OCI-LY3 (cell line): ENCODE data around the gene EIF2B5.
"Not testable (repeated sequence)": the region's sequence is repeated elsewhere in the genome, so short reads cannot be mapped to it uniquely, and the experiment has no call there.

Experiments used
- H2AFZ ChIP-seq: fragments of 200-600, 300-600 bp; shearing (Covaris generic); 2 replicates; pipeline ENCODE4 v1.6.0; 2014; ENCODE audit warnings: antibody characterized with exemption, low read depth, low read length
- H3K27ac ChIP-seq: fragments of 200-600, 300-600 bp; sonication (generic); 2 replicates; pipeline ENCODE4 v1.5.1; 2014; ENCODE audit warnings: mild to moderate bottlenecking, low read length, moderate library complexity, mixed read lengths
- H3K27me3 ChIP-seq: fragments of 200-600, 300-600 bp; sonication (generic); 2 replicates; pipeline ENCODE4 v1.6.1; 2014; ENCODE audit warnings: low read depth, low read length, mixed read lengths
- H3K36me3 ChIP-seq: fragments of 200-600, 300-600 bp; sonication (generic); replicated peaks from 2 replicates; pipeline ENCODE3; 2014; ENCODE audit warnings: low read depth, low read length, mixed read lengths
- H3K4me1 ChIP-seq: fragments of 300-600, 200-600 bp; sonication (generic); 2 replicates; pipeline ENCODE4 v1.6.1; 2014; ENCODE audit warnings: low read length, mixed read lengths
- H3K4me2 ChIP-seq: fragments of 200-600, 300-600 bp; sonication (generic); 2 replicates; pipeline ENCODE4 v1.6.1; 2014; ENCODE audit warnings: low read length, mixed read lengths
- H3K4me3 ChIP-seq: fragments of 300-600, 200-600 bp; sonication (generic); 2 replicates; pipeline ENCODE4 v1.5.1; 2014; ENCODE audit warnings: antibody characterized with exemption, mild to moderate bottlenecking, low read length, moderate library complexity
- H3K79me2 ChIP-seq: fragments of 300-600, 200-600 bp; shearing (Covaris generic); 2 replicates; pipeline ENCODE4 v1.6.1; 2014; ENCODE audit warnings: mild to moderate bottlenecking, low read length, mixed read lengths
- H3K9ac ChIP-seq: fragments of 300-600, 200-600 bp; shearing (Covaris generic); 2 replicates; pipeline ENCODE4 v1.6.0; 2014; ENCODE audit warnings: mild to moderate bottlenecking, low read length, moderate library complexity
- H3K9me3 ChIP-seq: fragments of 200-600, 300-600 bp; shearing (Covaris generic); 2 replicates; pipeline ENCODE4 v1.6.1; 2014; ENCODE audit warnings: low read length, mixed read lengths; ENCODE audit not compliant: insufficient read depth
- H4K20me1 ChIP-seq: fragments of 200-600, 300-600 bp; sonication (generic); 2 replicates; pipeline ENCODE4 v1.6.1; 2016; ENCODE audit warnings: low read length, mixed read lengths; ENCODE audit not compliant: insufficient read depth
- EZH2phosphoT487 ChIP-seq: fragments of 200-600 bp; shearing (Covaris generic); IDR thresholded peaks from 2 replicates; pipeline ENCODE4 v1.6.1; 2018; ENCODE audit warnings: antibody characterized with exemption, mixed run types, low read depth
- TF ChIP-seq, protein P1 (sequence below): fragments of 200-600, 300-600 bp; sonication (generic); IDR thresholded peaks from 2 replicates; pipeline ENCODE4 v1.5.1; 2014; ENCODE audit warnings: antibody characterized with exemption, low read length, low read depth

Gene EIF2B5

DNA sequence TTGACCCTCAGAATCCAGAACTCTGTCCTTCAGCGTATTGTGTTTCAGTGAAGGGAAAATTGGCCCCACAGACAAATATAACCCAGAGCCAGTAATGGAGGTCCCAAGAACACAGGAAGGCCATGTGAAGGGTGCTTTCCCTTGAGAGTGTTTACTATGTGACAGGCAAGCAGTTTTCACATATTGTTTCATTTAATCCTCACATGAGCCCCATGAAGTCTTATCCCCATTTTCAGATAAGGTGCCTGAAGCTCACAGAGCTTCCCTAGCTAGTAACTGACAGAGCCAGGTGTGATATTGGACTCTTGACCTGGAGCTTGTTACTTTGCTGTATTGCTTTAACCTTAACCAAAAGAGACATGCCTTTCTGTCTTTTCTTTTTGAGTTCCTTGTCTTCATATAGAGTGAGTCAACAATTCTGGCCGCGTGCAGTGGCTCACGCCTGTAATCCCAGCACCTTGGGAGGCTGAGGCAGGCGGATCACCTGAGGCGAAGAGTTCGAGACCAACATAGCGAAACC, 10.7 kb downstream of the EIF2B5 start:
- Histone ChIP-seq H3K4me1 (peaks cover 10% of the 10 kb centered on the region), H3K4me3 (no peak overlapping the region), H4K20me1 (no peaks in the 10 kb centered on the region), H3K36me3 (peaks cover 48% of the 10 kb centered on the region), H3K27me3 (no peaks in the 10 kb centered on the region), H3K4me2 (no peak overlapping the region), H3K9ac (no peak overlapping the region), H3K9me3 (no peaks in the 10 kb centered on the region), H3K27ac (no peak overlapping the region), H2AFZ (no peak overlapping the region), H3K79me2 (no peaks in the 10 kb centered on the region)
- no peak for TF ChIP-seq EZH2phosphoT487
- TF ChIP-seq, protein P1, sequence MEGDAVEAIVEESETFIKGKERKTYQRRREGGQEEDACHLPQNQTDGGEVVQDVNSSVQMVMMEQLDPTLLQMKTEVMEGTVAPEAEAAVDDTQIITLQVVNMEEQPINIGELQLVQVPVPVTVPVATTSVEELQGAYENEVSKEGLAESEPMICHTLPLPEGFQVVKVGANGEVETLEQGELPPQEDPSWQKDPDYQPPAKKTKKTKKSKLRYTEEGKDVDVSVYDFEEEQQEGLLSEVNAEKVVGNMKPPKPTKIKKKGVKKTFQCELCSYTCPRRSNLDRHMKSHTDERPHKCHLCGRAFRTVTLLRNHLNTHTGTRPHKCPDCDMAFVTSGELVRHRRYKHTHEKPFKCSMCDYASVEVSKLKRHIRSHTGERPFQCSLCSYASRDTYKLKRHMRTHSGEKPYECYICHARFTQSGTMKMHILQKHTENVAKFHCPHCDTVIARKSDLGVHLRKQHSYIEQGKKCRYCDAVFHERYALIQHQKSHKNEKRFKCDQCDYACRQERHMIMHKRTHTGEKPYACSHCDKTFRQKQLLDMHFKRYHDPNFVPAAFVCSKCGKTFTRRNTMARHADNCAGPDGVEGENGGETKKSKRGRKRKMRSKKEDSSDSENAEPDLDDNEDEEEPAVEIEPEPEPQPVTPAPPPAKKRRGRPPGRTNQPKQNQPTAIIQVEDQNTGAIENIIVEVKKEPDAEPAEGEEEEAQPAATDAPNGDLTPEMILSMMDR = no peak

DNA sequence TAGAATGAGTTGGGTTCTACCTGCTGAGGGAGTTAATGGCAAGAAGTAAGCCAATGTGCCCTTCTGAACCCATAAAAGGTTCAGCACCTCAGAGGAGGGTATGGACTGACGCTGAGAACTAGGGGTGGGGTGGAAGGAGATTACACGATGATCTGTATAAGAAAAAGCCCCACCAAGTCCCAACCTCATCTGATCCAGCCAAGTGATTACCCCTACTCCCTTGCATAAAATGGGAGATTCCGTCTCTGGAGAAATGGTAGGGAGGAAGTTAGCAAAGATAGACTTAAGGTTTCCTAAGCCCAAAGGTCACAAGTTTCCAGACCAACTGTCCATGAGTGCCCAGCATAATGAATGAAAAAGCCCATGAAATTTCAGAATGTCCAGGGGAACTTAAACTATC, 12.9 kb downstream of the EIF2B5 start:
- Histone ChIP-seq H3K4me2 (no peak overlapping the region), H3K4me1 (peaks cover 5% of the 10 kb centered on the region), H3K9ac (no peak overlapping the region), H2AFZ (no peak overlapping the region), H3K4me3 (no peak overlapping the region), H3K79me2 (no peaks in the 10 kb centered on the region), H3K27ac (no peak overlapping the region), H3K36me3 (peaks cover 31% of the 10 kb centered on the region), H3K9me3 (no peaks in the 10 kb centered on the region), H4K20me1 (no peaks in the 10 kb centered on the region), H3K27me3 (no peaks in the 10 kb centered on the region)
- TF ChIP-seq, protein P1 = no peak
- no peak for TF ChIP-seq EZH2phosphoT487

DNA sequence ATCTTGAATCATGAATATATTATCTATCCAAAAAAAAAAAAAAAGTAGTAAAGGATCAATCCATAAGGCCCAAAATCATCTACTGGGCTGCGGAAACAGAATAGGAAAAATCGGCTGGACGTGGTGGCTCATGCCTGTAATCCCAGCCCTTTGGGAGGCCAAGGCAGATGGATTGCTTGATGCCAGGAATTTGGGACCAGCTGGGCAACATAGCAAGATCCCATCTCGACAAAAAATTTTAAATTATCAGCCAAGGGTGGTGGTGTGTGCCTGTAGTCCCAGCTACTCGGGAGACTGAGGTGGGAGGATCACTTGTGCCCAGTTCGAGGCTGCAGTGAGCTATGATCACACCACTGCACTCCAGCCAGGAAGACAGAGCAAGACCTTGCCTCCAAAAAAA, 14.0 kb downstream of the EIF2B5 start:
- no peaks in the 10 kb centered on the region for H3K27me3 ChIP-seq

DNA sequence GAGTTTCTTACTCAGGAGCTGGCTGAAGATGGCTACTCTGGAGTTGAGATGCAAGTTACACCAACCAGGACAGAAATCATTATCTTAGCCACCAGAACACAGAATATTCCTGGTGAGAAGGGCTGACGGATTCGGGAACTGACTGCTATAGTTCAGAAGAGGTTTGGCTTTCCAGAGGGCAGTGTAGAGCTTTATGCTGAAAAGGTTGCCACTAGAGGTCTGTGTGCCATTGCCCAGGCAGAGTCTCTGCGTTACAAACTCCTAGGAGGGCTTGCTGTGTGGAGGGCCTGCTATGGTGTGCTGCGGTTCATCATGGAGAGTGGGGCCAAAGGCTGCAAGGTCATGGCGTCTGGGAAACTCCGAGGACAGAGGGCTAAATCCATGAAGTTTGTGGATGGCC, 14.6 kb downstream of the EIF2B5 start:
- H3K36me3 ChIP-seq = peaks cover 14% of the 10 kb centered on the region
- H3K9me3 ChIP-seq, H3K79me2 ChIP-seq, H3K27ac ChIP-seq, H3K4me2 ChIP-seq, H3K4me3 ChIP-seq, H3K27me3 ChIP-seq, H3K9ac ChIP-seq, H4K20me1 ChIP-seq, H2AFZ ChIP-seq, H3K4me1 ChIP-seq: not testable (repeated sequence)

More for the DNA sequence above, 14.0 kb downstream of the EIF2B5 start:
- H3K9ac ChIP-seq = no peak overlapping the region
- H3K4me2 ChIP-seq = no peak overlapping the region
- H4K20me1 ChIP-seq = no peaks in the 10 kb centered on the region
- no peak for TF ChIP-seq EZH2phosphoT487
- TF ChIP-seq, protein P1 = no peak
- no peak overlapping the region for H3K4me3 ChIP-seq
- no peaks in the 10 kb centered on the region for H3K4me1 ChIP-seq
- H2AFZ ChIP-seq = no peak overlapping the region
- no peaks in the 10 kb centered on the region for H3K9me3 ChIP-seq
- H3K27ac ChIP-seq = no peak overlapping the region
- peaks cover 20% of the 10 kb centered on the region for H3K36me3 ChIP-seq
- no peaks in the 10 kb centered on the region for H3K79me2 ChIP-seq
